Hippocampal formation (tissue), 2 donors: ENCODE data around the gene FOSL1.
"Not testable (repeated sequence)": the region's sequence is repeated elsewhere in the genome, so short reads cannot be mapped to it uniquely, and the experiment has no call there.

Experiments
- DNase-seq, 2 donors: peaks; one replicate each; lab custom pipeline; 2025; lab: John Stamatoyannopoulos, UW

The FOSL1 gene

DNA sequence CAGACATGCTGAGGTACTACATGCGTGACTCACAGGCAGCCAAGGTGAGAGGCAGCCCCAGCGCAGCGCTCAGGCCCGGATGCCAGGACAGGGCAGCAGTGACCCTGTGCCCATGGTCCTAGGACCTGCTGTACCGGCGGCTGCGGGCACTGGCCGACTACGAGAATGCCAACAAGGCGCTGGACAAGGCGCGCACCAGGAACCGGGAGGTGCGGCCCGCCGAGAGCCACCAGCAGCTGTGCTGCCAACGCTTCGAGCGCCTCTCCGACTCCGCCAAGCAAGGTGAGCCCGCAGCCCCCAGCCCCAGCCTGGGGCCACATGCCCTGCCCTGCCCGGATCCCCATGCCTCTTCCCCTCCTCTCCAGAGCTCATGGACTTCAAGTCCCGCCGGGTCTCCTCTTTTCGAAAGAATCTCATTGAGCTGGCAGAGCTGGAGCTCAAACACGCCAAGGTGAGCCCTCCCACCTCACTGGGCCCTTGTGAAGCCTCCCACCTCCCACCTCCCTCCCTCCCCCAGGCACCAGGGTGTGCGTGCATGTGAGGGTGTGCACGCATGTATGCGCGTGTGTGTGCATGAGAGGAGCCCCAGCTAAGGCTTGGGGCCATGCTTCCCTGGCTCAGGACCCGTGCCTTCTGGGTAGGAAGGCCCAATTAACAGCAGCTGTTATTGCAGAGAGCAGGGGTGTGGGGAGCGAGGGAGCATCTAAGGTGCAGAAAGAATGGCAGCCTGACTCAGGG lies 47.5 kb downstream of the FOSL1 start:
- no peak for DNase-seq

DNA sequence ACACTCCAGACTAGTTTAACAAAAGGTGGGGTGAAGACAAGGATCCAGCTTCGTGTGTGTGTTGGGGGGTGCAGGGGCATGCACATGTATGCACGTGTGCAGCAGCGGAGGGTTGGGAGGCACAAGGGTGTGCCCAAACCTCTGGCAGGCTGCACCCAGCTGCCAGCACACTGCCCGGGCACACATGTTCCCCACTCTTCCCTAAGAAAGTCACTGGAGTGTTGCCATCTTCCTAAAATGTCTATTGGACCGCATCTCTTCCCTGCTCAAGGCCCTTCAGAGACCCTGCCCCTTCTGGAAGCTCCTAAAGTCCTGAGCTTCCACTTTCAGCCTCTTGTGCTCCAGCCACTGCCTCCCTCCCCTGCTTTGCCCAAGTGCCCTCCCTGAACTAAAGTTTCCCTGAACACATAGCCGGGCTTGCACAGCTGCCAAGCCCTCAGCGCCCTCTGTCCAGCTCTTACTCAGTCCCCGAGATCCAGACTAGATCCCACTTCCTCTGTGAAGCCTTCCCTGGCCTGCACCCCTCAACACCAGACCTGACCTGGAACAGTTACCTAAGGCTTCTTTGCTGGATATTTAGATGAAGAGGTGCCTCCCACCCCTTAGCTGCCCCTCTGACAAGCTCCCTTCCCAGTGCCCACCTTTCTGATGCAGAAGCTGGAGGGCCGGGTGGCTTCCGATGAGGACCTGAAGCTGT lies 48.2 kb downstream of the FOSL1 start:
- no peak for DNase-seq

- no peak for DNase-seq
Measured at GRCh38 chr11:65851083-65851579, 49.1 kb downstream of the FOSL1 start.

DNA sequence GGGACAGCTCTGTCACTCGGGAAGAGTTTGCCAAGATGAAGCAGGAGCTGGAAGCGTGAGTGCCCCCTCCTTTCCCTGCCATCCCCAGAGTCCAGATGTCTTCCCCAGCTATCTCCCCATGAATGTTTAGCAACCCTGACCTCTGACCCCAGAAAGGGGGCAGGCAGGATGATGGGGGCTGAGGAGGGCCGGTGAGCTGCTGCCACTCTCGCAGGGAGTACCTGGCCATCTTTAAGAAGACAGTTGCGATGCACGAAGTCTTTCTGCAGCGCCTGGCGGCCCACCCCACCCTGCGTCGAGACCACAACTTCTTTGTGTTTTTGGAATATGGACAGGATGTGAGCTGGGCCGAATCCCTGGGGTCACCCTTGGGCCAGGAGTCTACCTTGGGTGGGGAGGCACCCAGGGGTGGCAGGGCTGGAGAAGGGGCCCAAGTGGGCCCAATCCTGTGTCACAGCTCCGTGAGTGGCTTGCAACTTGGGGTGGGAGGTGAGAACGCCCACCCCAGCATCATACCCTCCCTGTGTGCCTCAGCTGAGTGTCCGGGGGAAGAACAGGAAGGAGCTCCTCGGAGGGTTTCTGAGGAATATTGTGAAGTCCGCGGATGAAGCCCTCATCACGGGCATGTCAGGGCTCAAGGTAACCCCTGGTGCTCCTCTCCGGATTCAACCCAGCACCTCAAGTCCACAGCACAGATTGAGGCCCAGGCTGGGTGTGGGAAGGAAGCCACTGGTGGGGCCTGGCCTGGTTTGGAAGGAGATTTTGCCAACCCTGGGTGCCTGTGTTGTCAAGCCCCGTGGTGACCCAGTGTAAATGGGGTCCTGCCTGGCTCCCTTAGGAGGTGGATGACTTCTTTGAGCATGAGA lies 49.7 kb downstream of the FOSL1 start:
- DNase-seq: no peak

- no peak for DNase-seq
Measured at GRCh38 chr11:65849771-65850216, 50.4 kb downstream of the FOSL1 start.

DNA sequence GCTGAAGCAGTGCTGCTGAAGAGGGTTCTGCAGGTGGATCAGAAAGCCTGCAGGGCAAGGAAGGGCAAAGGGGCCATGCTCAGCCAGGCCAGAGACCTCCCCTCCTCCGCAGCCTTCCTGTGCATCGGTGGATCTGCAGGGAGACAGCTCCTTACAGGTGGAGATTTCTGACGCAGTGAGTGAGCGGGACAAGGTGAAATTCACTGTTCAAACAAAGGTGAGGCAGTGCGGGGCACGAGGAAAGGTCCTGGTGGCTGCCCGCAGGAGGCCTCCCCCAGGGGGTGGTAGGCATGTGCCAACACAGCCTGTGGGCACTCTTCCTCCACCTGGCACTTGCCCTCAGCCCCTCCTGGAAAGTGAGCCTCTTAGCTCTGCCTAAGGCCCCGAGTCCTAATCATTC lies 50.8 kb downstream of the FOSL1 start:
- DNase-seq: no peak

- DNase-seq: not testable (repeated sequence)
Measured at GRCh38 chr11:65848693-65849092, 51.5 kb downstream of the FOSL1 start.

DNA sequence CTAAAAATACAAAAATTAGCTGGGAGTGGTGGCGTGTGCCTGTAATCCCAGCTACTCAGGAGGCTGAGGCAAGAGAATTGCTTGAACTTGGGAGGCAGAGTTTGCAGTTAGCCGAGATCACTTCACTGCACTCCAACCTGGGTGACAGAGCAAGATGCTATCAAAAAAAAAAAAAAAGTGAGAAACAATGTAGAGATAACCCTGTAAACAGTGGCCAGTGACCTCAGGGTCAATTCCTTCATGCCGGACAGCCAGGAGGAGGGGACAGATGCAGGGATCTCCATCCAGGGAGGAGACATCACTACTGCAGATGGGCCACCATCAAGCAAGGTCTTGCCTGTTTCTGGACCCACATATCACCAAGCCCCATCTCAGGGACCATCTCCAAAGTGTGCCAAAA lies 52.4 kb downstream of the FOSL1 start:
- DNase-seq: no peak

DNA sequence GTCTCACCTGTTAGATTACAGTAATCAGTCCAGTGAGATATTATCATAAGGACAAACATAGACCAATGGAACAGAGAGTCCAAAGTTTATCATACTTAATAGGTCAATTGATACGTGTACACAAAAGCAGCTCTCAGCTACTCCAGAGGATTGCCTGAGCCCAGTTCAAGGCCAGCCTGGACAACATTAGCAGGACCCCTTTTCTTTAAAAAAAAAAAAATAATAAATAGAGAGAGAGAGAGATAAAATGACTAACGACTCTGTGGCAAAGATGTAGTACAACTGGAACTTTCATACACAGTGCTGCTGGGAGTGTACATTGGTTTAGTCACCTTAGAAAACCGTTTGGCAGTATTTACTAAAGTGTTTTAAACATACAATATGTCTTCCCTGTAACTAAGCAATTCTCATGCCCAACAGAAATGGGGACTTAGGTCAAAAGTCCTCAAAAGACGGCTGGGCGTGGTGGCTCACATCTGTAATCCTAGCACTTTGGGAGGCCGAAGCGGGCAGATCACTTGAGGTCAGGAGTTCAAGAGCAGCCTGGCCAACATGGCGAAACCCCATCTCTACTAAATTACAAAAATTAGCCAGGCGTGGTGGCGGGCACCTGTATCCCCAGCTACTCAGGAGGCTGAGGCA lies 55.8 kb downstream of the FOSL1 start:
- no peak for DNase-seq

DNA sequence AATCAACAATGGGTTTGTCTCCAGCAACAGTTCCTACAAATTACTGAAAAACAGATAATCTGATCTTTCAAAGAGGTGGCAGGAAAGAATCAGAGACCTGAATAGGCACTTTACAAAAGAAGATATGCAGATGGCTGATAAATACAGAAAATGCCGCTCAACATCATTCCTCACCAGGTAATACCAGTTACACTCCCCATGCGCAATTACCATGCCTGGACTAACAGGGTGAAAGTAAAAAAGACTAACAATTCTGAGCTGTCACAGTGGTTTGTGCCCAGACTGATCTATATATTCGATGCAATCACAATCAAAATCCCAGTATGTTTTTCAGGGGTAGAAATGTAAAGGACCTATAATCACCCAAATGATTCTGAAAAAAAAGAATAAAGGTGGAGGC lies 56.4 kb downstream of the FOSL1 start:
- DNase-seq: no peak

GRCh38 chr11:65842144-65842543 lies 58.0 kb downstream of the FOSL1 start:
- no peak for DNase-seq
